Glutamatergic neuron (in vitro differentiated cells): ENCODE results near the gene PLBD1. TPM values are rescaled to one million over a fixed set of nuclear protein-coding genes. Genes with fewer than 3 reads are reported as not detected.

Source experiments
- DNase-seq: peaks from one replicate; pipeline ENCODE4 v3.0.0; 2022
- H3K27ac Mint-ChIP-seq: one replicate; pipeline ENCODE4 v1.8.0; 2020; ENCODE audit warnings: mild to moderate bottlenecking, mixed read lengths, inconsistent platforms; ENCODE audit not compliant: unreplicated experiment
- H3K27me3 Mint-ChIP-seq: one replicate; pipeline ENCODE4 v1.8.0; 2020; ENCODE audit warnings: mild to moderate bottlenecking, moderate library complexity, mixed read lengths, inconsistent platforms; ENCODE audit not compliant: unreplicated experiment
- H3K36me3 Mint-ChIP-seq: one replicate; pipeline ENCODE4 v1.8.0; 2020; ENCODE audit warnings: mild to moderate bottlenecking, mixed read lengths, inconsistent platforms; ENCODE audit not compliant: unreplicated experiment
- H3K4me1 Mint-ChIP-seq: one replicate; pipeline ENCODE4 v1.8.0; 2020; ENCODE audit warnings: mild to moderate bottlenecking, low read depth, mixed read lengths, inconsistent platforms; ENCODE audit not compliant: unreplicated experiment
- H3K4me3 Mint-ChIP-seq: one replicate; pipeline ENCODE4 v1.8.0; 2020; ENCODE audit warnings: mild to moderate bottlenecking, mixed read lengths, inconsistent platforms; ENCODE audit not compliant: unreplicated experiment
- H3K9me3 Mint-ChIP-seq: one replicate; pipeline ENCODE4 v1.8.0; 2020; ENCODE audit warnings: mild to moderate bottlenecking, moderate library complexity, mixed read lengths, inconsistent platforms; ENCODE audit not compliant: unreplicated experiment
- total RNA-seq: library from RNA; stranded (reverse); fragmentation: NEBNext Ultra II Directional; extraction: Animal tissue kit (Norgen Biotek cat#: 25700); gene quantifications from one replicate; pipeline ENCODE4 v1.2.1, GENCODE V29; 2021; ENCODE audit not compliant: unreplicated experiment
- TF ChIP-seq, protein P1 (sequence below): fragments of 200-600 bp; sonication (generic); IDR thresholded peaks from one replicate; pipeline ENCODE4 v1.5.0; 2021; ENCODE audit not compliant: partially characterized antibody, unreplicated experiment

PLBD1 gene
- total RNA-seq, 1 donor from 2014 or later, result 0.32 TPM

DNA sequence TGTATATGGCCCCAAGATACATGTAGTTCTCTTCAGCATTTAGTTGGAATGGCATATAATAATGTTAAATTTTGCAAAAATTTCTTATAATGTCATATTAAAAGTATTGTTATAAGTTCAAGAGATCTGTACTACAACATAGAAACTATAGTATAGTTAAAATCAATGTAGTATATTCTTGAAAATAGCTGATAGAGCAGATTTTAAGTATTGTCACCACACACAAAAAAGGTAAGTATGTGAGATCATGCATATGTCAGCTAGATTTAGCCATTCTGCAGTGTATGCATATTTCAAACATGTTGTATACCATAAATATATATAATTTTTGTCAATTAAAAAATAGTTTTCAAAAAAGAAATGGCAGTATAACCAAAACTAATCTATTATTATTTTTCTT, 86.5 kb downstream of the PLBD1 start:
- H3K36me3 Mint-ChIP-seq, result peaks cover 5% of the 10 kb centered on the region

DNA sequence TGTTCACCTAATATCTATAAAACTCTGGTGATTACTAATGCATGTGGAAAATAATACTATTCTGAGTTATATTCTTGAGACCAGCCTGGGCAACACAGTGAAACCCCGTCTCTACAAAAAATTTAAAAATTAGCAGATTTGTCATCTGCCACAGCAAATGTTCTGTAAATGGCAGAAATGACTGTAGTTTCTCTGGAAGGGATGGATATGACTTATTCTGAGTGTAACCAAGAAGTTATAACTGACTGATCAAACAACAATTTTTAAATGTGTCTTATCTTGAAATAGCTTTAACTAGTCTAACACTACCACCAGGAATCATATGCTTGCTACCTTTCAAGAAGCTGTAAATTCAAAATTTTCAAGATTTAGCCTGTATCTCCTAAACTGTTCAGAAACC, 88.7 kb downstream of the PLBD1 start:
- no peak overlapping the region for H3K27ac Mint-ChIP-seq
- no peaks in the 10 kb centered on the region for H3K27me3 Mint-ChIP-seq
- TF ChIP-seq, protein P1, sequence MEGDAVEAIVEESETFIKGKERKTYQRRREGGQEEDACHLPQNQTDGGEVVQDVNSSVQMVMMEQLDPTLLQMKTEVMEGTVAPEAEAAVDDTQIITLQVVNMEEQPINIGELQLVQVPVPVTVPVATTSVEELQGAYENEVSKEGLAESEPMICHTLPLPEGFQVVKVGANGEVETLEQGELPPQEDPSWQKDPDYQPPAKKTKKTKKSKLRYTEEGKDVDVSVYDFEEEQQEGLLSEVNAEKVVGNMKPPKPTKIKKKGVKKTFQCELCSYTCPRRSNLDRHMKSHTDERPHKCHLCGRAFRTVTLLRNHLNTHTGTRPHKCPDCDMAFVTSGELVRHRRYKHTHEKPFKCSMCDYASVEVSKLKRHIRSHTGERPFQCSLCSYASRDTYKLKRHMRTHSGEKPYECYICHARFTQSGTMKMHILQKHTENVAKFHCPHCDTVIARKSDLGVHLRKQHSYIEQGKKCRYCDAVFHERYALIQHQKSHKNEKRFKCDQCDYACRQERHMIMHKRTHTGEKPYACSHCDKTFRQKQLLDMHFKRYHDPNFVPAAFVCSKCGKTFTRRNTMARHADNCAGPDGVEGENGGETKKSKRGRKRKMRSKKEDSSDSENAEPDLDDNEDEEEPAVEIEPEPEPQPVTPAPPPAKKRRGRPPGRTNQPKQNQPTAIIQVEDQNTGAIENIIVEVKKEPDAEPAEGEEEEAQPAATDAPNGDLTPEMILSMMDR, result no peak
- peaks cover 5% of the 10 kb centered on the region for H3K36me3 Mint-ChIP-seq
- no peak for DNase-seq
- H3K4me3 Mint-ChIP-seq, result no peak overlapping the region
- H3K4me1 Mint-ChIP-seq, result no peaks in the 10 kb centered on the region
- peaks cover 5% of the 10 kb centered on the region for H3K9me3 Mint-ChIP-seq

More for the DNA sequence above, 86.5 kb downstream of the PLBD1 start:
- no peak for DNase-seq
- TF ChIP-seq, protein P1, result no peak
- Mint-ChIP-seq H3K27me3 (peaks cover 2% of the 10 kb centered on the region), H3K9me3 (peaks cover 9% of the 10 kb centered on the region), H3K27ac (no peak overlapping the region), H3K4me1 (no peaks in the 10 kb centered on the region), H3K4me3 (no peak overlapping the region)

GRCh38 chr12:14473707-14474287, 93.9 kb downstream of the PLBD1 start:
- DNase-seq, result no peak
- Mint-ChIP-seq H3K4me3 (no peak overlapping the region), H3K36me3 (peaks cover 28% of the 10 kb centered on the region), H3K27ac (no peak overlapping the region), H3K27me3 (peaks cover 3% of the 10 kb centered on the region), H3K4me1 (no peaks in the 10 kb centered on the region), H3K9me3 (peaks cover 3% of the 10 kb centered on the region)
- TF ChIP-seq, protein P1, result no peak

GRCh38 chr12:14471497-14471896, 96.2 kb downstream of the PLBD1 start:
- H3K4me3 Mint-ChIP-seq, result no peak overlapping the region
- H3K4me1 Mint-ChIP-seq, result no peaks in the 10 kb centered on the region
- no peak for DNase-seq
- H3K36me3 Mint-ChIP-seq, result peaks cover 28% of the 10 kb centered on the region
- H3K27me3 Mint-ChIP-seq, result peaks cover 3% of the 10 kb centered on the region
- H3K9me3 Mint-ChIP-seq, result peaks cover 3% of the 10 kb centered on the region
- no peak overlapping the region for H3K27ac Mint-ChIP-seq
- TF ChIP-seq, protein P1, result no peak

DNA sequence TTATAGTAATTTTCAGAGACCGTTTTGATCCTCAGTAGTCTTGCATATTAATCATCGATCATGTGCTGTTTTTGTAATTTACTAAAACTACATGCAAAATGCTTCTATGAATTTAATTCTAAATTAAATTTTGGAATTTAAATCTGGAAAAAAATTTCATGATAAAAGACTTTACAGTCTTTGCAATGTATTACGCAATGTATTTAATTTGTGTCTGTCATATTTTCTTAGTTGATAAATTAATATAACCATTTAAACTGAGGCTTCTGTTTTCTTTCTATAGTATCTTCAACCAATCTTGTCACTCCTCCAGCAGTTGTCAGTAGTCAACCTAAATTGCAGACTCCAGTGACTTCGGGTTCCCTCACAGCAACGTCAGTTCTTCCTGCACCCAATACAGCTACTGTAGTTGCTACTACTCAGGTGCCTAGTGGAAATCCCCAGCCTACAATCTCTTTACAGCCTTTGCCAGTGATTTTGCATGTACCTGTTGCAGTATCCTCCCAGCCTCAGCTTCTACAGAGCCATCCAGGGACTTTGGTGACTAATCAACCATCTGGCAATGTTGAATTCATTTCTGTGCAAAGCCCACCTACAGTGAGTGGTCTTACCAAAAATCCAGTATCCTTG, 107.4 kb downstream of the PLBD1 start:
- TF ChIP-seq, protein P1, result no peak
- peaks cover 2% of the 10 kb centered on the region for H3K9me3 Mint-ChIP-seq
- H3K27ac Mint-ChIP-seq, result no peak overlapping the region
- H3K4me1 Mint-ChIP-seq, result no peaks in the 10 kb centered on the region
- peaks cover 5% of the 10 kb centered on the region for H3K27me3 Mint-ChIP-seq
- DNase-seq, result no peak
- H3K36me3 Mint-ChIP-seq, result no peaks in the 10 kb centered on the region
- H3K4me3 Mint-ChIP-seq, result no peak overlapping the region
